ENCODE results near the gene TCERG1L.

GRCh38 chr10:131167036-131167860, 144.3 kb downstream of the TCERG1L start:
- TF ChIP-seq TAF1 (IDR thresholded peaks at IDR 0.05; ENCODE audit: borderline replicate concordance, insufficient read depth, low read length) (no peak), SIN3A (IDR thresholded peaks at IDR 0.05; ENCODE audit: borderline replicate concordance, insufficient read depth, low read length) (no peak), POLR2AphosphoS5 (IDR thresholded peaks at IDR 0.05; ENCODE audit: low read depth, low read length) (no peak)
